HTR-8/SVneo (cell line): ENCODE measurements around the gene HPDL.
"Not testable (repeated sequence)": the region's sequence is repeated elsewhere in the genome, so short reads cannot be mapped to it uniquely, and the experiment has no call there.

ENCODE experiments used
- DNase-seq: peaks from one replicate; pipeline ENCODE4 v3.0.0; 2011; ENCODE audit warnings: low spot score, mixed read lengths; ENCODE audit not compliant: insufficient read length
- FAIRE-seq: peaks from 2 replicates; lab custom pipeline; 2011; peaks lifted over from hg19 to GRCh38; lab: Jason Lieb, UNC

Gene HPDL

DNA sequence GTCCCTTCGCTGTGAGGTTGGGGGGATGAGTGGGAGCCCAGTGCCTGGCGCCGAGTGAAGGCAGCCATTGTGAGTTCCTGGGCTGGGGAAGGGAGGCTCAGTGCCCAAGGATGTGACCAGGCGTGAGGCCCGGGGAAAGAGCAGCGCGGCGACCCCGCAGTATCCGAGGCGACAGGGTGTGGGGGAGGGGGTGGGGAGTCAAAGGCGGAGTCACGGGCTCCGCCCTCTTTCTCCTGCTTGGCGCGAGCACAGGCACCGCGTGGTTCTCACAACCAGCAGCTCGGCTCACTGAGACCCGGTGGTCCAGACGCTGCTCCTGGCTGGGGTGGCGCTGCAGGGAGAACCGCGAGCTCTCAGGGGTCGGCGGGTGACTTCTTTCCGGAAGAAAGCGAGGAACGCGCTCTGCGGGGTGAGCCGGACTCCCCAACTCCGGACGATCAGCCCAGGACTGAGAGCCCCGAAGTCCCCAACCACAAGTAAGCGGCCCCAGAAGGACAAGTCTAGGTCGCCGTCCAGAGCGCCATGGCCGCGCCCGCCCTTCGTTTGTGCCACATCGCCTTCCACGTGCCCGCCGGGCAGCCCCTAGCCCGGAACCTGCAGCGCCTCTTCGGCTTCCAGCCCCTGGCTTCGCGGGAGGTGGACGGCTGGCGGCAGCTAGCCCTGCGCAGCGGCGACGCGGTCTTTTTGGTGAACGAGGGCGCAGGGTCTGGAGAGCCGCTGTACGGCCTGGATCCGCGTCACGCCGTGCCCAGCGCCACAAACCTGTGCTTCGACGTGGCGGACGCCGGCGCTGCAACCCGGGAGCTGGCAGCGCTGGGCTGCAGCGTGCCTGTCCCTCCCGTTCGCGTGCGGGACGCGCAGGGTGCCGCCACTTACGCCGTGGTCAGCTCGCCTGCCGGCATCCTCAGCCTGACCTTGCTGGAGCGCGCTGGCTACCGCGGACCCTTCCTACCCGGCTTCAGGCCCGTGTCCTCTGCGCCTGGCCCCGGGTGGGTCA is at the start of gene HPDL:
Gene HPDL, plus strand, starts transcription at position 269 of the 997 bp plus-strand sequence. Its CDS starts 254 bp downstream, at position 523.
- DNase-seq (no peak), FAIRE-seq (no peak)

DNA sequence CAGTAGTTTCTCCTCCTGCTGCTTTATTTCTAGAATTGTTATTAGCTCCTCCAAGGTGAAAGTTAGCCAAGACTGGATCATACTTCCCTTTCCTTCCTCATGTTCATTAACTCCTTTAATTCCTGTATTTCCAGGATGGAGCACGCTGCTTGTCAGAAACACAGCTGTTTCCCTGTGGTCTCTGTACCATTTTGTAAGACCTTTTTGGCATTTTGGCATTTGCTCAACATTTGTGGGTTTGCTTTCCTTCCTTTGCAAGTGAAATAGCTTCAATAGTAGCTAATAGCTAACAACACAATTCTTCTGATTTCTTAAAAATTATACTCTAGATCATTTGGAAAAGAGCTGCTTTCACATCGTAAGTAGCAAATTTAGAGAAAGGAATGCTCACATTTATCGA is 44.3 kb upstream of the HPDL start:
- FAIRE-seq (no peak), DNase-seq (no peak)

- not testable (repeated sequence) for DNase-seq, FAIRE-seq
Measured at GRCh38 chr1:45284858-45285257, 41.8 kb upstream of the HPDL start.

DNA sequence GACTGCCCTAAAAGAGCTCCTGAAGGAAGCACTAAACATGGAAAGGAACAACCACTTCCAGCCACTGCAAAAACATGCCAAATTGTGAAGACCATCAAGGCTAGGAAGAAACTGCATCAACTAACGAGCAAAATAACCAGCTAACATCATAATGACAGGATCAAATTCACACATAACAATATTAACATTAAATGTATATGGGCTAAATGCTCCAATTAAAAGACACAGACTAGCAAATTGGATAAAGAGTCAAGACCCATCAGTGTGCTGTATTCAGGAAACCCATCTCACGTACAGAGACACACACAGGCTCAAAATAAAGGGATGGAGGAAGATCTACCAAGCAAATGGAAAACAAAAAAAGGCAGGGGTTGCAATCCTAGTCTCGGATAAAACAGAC is 40.2 kb upstream of the HPDL start:
- not testable (repeated sequence) for DNase-seq, FAIRE-seq

DNA sequence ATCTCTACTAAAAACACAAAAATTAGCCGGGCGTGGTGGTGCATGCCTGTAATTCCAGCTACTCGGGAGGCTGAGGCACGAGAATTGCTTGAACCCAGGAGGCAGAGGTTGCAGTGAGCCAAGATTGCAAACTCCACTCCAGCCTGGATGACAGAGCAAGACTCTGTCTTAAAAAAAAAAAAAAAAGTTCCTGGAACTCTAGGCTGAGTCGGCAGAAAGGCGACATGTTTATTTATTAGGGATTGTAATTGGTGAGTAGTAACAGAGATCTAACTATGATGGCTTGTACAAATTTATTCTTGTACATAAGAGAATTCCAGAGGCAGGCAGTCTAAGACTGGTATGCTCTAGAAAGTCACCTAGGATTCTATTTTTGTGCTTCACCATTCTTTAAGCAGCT is 35.7 kb upstream of the HPDL start:
- not testable (repeated sequence) for FAIRE-seq

DNA sequence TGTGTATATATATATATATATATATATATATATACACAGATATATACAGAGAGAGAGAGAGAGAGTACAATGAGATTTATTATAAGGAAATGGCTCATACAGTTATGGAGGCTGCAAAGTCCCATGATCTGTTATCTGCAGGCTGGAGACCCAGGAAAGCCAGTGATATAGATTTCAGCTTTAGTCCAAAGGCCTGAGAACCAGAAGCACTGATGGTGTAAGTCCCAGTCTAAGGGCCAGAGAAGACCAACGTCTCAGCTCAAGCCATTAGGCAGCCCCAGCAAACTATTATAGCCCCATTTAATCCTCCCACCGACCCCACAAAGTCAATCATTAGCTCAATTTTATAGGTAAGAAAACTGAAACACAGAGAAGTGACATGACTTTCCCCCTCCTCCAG is 35.0 kb upstream of the HPDL start:
- FAIRE-seq, result no peak

More for the DNA sequence above, 35.7 kb upstream of the HPDL start:
- not testable (repeated sequence) for DNase-seq

GRCh38 chr1:45297666-45298356 is 28.9 kb upstream of the HPDL start:
- no peak for FAIRE-seq
- no peak for DNase-seq

More for the DNA sequence above, 35.0 kb upstream of the HPDL start:
- no peak for DNase-seq

DNA sequence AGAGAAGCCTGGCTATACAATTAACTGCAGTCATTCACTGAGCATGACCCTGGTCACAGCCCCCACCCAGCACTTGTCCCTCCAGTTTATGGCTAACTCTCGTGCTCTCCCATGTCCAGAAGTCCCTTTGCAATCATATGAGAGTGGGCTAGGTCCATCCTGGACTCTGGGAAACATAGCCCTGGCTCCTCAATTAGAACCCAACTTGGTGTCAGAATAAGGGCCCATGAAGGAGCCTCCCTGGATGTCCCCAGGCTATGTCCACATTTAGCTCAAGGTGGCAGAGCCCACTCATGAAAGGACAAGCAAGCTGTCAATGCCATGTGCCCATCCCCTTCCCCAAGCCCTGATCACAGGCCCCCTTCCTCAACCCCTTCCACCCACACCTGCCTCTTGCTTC is 27.4 kb upstream of the HPDL start:
- DNase-seq (no peak), FAIRE-seq (no peak)

DNA sequence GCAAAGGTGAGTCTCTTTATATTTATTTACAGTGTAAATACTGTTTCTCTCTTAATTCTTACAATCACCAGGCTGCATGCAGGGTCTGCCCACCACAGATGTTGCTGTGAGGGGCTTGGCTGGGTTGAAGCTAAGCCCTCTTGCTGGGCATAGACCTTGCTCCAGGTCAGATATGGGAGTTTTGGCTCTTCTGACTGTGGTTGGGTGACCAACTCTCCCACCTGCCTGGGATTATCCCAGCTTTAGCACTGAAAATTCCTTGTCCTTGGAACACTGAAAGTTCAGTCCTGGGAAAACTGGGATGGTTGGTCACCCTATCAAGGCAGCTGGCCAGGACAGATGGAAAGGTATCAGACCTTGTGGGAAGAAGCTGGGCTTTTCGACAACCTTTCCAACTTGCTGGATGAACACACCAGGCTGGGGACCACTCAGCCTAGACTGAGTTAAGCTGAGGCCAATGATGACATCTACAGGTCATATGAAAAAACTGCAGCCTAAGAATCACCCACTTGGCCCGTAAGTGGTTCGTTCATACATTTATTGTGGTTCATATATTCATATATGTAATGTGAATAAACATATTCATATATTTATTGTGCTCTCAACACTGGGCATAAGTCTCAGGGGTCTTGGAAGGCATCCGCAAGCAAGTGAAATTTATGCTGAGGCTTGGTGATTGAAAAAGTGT is 26.6 kb upstream of the HPDL start:
- peak; percentile 61 for DNase-seq
- FAIRE-seq, result no peak

- DNase-seq (no peak), FAIRE-seq (no peak)
Measured at GRCh38 chr1:45300669-45300997, 26.1 kb upstream of the HPDL start.

DNA sequence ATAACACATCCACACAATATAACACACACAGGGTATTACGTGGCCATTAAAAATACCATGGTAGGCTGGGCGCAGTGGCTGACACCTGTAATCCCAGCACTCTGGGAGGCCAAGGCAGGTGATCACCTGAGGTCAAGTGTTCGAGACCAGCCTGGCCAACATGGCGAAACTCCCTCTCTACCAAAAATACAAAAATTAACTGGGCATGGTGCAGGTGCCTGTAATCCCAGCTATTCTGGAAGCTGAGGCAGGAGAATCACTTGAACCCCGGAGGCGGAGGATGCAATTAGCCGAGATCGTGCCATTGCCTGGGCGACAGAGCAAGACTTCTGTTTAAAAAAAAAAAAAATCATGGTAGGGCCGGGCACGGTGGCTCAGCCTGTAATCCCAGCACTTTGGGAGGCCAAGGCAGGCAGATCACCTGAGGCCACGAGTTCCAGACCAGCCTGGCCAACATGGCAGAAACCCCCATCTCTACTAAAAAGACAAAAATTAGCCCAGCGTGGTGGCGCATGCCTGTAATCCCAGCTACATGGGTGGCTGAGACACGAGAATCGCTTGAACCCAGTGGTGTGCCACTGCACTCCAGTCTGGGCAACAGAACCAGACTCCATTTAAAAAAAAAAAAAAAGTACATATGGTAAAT is 24.1 kb upstream of the HPDL start:
- FAIRE-seq (no peak), DNase-seq (no peak)

DNA sequence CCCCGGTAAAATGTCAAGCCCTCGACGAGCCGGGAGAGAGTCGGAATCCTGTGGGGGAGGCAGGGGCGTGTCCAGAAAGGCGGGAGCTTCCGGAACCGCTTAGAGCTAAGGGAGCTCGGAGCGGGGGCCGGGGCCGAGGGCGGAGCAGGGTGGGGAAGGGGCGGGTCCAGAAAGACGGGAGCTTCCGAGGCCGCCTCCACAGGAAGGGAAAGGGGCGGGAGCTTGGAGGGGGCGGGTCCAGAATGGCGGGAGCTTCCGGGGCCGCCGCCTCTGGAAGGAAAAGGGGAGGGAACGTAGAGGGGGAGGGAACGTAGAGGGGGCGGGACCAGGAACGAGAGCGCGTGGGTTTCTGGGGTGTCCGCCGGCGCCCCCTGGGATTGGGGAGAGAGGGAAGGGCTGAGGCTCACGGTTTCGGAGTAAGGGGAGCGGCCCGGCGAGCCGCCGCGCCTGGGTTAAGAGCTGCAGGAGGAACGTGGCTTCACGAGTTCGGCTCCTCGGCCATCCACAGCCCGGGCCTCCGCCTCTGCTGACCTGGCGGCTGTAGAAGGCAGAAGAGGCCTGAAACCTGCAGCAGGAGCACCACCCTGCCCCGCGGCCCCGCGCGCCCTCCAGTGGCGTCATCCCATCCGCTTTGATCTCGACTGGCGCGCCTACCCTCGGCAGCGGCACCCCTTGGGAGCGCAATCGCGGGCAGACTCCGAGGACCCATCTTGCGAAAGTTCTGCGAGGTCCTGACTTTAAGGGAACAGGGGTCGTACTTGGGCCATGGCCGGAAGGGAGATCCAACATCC is 23.0 kb upstream of the HPDL start:
- DNase-seq (peak; percentile 91), FAIRE-seq (no peak)

GRCh38 chr1:45304311-45305081 is 22.2 kb upstream of the HPDL start:
- DNase-seq, result no peak
- no peak for FAIRE-seq

- FAIRE-seq (no peak), DNase-seq (no peak)
Measured at GRCh38 chr1:45305231-45305630, 21.5 kb upstream of the HPDL start.

DNA sequence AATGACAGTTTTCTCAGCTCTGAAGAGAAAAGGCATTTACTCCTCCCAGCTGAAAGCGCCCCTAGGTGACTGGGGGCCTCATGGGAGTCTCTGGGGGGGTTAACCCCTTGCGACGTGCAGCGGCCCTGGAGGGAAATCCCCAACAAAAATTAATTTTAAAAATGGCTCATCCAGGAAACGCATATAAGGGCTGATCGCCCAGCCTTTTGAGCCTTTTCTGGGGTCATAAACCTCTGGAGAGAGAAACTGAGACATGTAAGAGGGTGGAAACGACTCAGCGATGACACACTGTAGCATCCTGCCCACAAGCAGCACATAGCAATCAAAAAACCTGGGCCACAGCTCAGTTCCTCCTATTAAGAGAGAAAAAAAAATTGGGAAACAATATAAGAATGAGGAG is 20.4 kb upstream of the HPDL start:
- DNase-seq (no peak), FAIRE-seq (no peak)

DNA sequence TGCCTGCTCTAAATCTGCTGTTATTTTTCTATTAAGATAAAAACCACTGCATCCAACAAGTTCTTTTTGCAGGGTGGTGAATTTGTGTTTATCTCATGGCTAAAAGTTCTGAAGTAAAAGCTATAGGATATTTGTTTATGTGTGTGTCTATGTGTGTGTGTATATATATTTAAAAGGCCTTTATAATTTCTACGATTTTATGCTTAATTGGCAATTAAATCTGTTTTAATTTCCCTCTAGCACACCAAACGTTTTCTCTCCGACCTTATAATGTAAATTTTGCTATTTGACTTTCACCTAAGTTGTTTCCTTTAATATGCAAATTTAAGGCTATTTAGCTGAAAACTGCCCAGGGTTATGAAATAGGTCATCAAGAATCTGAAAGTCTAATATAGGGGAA is 19.8 kb upstream of the HPDL start:
- DNase-seq (no peak), FAIRE-seq (no peak)

- no peak for DNase-seq
- no peak for FAIRE-seq
Measured at GRCh38 chr1:45314266-45314665, 12.4 kb upstream of the HPDL start.

DNA sequence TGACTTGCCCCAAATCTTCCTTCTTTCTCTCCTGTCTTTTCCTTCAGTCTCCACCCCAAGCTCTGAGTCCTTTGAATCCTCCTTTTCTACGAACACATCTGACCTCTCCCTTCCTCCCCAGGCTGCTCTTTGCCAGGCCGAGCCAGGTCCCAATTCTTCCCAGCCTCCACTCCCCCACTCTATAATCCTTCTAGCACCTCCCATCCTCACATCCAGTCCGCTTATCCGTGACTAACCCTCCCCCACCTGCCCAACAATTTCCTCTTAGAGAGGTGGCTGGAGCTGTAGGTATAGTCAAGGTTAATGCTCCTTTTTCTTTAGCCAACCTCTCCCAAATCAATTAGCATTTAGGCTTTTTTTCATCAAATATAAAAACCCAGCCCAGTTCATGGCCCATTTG is 9.5 kb upstream of the HPDL start:
- no peak for FAIRE-seq
- no peak for DNase-seq

DNA sequence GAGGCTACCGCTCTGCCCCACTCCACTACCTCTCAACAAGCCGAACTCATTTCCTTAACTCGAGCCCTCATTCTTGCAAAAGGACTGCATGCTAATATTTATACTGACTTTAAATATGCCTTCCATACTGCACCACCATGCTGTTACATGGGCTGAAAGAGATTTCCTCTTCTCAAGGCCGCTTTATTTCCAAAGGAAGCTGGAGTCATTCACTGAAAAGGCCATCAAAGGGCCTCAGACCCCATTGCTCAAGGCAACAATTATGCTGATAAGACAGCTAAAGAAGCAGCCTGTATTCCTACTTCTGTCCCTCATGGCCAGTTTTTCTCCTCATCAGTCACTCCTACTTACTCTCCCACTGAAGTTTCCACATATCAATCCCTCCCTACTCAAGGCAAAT is 6.9 kb upstream of the HPDL start:
- DNase-seq (no peak), FAIRE-seq (no peak)
